GM21786 (cell line): Measurements from ENCODE around the gene MRPS14.

ENCODE experiments used
- ATAC-seq: cut with Tn5 transposase; IDR thresholded peaks from one replicate; pipeline ENCODE4 v1.9.1; 2021; ENCODE audit not compliant: unreplicated experiment

Gene MRPS14

DNA sequence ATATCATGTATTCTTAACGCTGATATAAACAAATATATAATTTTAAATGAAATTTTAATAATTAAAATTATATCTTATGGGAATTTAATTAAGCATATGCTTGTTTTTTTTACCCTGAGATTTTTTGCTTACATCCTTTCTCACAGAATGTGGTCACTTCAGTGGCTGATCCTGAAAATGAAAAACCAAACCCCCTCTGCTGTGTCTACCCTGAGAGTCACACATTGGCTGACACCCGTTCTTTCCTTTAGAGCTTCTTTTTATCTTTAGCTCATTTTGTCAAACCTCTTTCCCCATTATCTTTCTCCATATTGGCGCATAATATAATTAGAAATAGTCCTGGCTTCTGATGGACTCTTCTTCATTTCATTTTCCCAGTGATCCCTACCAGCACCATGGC is 34.2 kb downstream of the MRPS14 start:
- peak; percentile 76 for ATAC-seq

DNA sequence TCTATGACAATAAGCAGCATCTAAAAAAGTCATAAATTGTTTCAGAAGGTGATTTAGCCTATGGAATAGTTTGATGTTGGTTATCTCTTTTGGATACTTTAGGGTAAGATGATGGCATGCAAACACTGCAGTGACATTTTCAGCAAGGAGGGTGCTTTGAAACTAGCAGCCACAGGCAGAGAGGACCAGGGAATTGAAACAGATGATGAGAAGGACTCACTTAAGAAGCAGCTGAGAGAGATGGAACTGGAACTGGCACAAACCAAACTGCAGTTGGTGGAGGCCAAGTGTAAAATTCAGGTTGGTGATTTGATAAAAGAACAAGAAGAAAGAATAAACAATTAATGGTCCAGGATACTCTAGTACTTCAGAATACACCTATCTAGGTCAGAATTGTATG is 34.7 kb downstream of the MRPS14 start:
- ATAC-seq, result peak; percentile 39

DNA sequence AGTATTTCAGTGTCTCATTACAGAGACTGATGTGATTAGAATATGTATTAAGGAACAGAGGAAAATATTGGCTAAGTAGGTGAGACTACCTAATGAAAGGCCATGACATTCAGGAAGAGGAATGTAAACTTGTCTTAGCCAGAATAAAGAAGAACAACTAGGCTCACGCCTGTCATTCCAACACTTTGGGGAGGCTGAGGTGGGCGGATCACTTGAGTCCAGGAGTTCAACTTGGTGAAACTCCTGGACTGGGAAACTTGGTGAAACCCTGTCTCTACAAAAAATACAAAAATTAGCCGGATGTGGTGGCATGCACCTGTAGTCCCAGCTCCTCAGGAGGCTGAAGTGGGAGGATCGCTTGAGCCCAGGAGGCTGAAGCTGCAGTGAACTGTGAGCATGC is 38.3 kb downstream of the MRPS14 start:
- no peak for ATAC-seq

DNA sequence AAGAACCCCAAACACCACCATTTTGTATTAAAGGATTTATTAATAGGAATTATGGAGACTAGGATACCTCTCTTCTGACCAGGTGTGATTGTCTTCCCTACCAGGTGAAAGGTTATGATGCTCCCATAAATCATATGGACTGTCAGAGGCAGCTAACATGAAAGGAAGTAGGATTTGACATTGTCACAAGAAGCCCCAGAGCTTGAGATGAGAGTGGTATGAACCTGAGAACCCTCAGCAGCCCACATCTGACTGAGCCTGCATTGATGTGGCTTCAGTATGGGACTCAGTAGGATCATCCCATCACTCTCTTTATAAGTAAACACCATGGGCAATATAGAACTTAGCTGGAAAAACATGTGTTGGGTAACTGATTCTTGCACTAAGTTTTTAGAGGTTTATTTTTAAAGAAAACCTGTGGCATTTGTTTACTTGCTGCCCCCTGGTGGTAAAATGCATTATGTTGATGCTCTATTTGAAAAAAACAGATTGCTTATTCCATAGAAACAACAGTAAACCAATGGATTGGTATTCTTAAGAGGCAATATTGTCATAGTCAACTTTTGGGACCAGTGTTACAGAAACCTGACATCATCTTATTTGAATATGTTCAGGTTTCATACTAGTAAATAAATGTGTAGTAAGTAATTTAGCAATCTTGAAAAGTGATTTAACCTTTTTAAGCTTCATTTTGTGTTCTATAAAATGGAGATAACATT is 40.1 kb downstream of the MRPS14 start:
- ATAC-seq, result no peak

DNA sequence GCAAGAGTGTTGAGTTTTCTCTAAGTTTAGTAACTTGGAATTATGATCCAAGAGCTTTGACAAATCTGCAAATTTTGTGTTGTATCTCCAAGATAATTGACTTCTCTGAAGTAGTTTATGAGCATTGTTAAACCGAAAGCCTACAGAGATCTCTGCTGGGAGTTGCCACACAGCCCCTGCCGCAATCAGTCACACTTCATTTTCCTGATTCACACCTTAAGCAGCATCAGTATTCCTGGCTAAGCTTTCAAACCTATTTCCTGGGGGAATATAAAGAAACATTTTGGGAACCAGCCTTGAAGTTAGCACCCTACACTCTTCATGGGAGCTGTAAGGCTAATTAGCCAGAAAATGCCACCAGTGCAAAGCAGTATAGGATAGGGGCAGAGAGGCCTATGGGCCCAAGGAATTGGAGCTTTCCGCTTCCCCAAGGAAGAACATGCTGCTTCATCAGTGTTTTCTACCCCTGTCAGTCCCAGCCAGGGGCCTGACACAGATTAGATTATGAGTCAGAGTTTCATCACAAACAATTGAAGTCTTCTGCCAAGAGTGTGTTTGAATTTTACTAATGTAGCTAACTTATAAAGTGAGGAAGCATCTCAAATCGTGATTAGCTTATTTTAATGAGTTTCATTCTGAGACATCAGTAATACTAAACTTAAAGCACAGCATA is 46.7 kb downstream of the MRPS14 start:
- no peak for ATAC-seq

DNA sequence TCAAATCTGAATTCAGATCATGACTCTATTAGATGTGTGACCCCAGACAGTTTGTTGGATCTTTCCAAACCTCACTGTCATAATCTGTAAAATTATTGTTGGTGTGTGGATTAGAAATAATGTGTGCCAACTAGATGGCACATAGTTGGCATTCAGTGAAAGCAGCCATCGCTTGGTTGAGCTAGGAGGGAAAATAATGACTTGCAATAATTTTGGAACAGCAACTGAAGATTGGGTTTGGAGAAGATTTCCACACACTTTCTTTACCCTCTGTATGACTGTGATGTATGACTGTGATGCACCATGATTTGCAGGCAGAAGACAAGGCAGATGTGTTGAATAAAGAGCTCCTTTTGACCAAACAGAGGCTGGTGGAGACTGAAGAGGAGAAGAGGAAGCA is 47.5 kb downstream of the MRPS14 start:
- no peak for ATAC-seq

DNA sequence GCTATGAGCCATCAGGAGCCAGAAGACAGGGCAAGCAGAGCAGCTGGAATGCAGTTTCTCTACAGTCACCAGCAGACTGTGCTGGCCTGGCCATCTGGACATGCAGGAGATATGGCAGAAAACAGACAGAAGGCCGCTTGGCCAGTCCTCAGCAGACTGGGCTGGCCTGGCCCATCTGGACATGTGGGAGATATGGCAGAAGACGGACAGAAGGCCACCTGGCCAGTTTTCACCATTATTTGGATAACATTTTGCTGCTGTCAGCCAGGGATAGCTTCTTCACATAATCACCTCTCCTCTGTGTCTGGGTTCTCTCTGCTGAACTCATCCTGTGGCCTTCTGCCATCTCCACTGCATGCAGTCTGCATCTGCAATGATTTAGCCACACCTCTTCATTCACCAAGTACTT is 48.5 kb downstream of the MRPS14 start:
- ATAC-seq, result no peak

DNA sequence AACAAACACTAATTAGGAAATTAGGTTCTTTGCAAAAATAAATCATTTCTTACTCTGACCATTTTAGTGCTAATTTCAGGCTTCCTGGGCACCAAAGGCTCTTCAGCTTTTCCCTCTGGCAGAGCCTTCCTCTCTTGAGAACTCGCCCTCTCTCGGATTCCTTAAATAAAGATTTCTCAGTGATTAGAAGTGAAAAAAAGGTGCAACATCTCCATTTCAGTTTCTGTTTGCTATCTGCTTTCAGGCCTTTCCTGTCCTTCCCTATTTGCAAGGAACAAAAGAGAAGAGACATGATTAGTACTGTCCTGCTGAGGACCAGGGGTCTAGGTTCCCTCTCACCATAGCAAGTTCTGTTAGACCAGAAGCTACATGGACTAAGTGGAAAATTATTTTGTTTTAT is 51.3 kb downstream of the MRPS14 start:
- no peak for ATAC-seq

DNA sequence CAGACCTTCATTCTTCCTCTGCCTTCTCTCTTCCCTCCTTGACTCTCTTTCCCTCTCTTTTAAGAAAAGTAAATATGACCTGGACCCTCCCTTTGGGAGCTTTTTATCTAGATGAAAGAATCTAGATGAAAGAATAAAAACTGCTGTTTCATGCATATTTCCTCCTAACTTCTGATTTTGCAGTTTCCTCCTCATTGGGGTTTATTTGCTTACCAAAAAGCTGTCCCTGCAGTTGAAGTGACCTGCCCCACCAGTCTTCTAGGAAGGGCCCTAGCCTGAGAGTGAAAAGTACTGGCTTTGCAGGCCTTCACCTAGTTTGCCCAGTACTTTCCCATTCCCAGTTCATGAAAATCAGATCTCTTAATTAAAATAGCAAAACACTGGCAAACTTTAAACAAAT is 51.8 kb downstream of the MRPS14 start:
- ATAC-seq, result no peak

DNA sequence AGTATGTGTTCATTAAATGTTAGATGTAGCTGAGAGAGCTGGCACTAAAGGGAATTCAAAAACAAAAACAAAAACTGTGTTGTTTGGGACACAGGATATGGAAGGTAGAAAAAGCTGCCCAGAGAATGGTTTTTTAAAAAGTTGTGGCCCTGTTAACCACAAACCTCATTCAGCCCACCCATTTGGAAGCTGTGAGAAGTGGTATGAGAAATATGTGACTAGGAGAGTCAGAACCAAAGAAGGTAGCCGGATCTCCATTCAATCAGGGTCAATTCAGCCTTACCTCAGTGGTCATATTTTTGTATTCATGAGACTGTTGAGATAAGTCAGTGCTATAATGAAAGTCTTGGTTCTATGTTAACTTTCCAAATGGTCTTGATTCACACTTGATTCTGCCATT is 53.2 kb downstream of the MRPS14 start:
- ATAC-seq, result no peak

DNA sequence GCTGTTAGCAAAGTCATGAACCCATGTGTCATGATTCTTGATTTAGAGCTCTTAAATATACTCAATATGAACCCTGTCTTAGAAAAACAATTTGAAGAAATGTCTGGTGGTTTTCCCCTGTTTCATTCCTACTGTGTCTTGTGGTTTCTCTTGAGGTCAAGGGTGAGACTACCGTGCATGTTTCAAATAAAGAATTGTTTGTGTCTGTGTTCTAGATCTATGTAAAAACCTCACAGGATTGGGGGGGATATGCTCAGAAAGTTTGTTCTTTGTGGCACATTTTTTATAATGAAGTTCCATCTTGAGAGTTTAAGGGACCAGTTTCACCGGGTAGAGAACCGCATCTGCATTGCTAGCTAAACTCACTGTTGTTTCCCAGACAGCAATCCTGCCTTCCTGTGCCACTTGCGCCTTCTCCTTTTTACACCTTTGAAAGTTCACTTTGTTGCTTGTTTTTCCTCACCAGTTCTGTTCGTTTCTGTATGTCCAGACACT is 54.4 kb downstream of the MRPS14 start:
- ATAC-seq, result peak; percentile 84

DNA sequence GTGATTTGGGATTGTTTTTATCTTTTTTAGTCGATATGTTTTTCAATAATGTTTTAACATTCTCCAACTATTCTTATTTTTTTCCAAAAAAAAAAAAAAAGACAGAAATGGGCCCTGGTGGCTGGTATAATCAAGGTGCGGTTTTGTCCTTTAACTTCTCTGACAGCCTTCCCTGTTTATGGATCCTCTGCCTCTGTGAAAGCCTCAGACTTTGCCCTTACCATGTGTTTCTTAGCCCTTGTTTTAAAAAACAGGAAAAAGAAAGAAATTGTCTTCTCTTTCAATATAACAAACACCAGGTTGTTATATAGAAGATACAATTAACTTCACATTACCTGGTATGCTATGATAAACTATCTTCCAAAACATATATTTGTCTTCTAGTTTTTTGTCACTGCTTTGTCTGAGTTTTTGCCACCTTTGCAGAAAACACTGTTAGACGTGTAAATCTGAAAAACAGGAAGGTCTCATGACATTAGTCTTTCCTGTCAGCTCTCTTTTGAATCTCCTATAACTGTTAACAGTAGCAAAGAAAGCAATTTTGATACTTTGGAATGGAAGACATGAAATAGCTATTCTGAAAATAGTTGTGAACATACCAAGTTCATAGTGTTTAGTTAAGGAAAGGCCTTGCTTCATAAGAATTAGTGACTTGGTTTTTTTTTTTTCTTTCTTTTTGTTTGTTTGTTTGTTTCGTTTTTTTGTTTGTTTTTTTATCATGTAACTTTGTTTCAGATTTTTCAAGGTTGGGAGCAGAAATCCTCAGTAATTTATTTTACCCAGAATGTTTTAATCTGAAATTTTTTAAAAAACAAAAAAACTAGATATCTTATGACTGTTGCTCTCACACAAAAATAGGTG is 55.1 kb downstream of the MRPS14 start:
- no peak for ATAC-seq

DNA sequence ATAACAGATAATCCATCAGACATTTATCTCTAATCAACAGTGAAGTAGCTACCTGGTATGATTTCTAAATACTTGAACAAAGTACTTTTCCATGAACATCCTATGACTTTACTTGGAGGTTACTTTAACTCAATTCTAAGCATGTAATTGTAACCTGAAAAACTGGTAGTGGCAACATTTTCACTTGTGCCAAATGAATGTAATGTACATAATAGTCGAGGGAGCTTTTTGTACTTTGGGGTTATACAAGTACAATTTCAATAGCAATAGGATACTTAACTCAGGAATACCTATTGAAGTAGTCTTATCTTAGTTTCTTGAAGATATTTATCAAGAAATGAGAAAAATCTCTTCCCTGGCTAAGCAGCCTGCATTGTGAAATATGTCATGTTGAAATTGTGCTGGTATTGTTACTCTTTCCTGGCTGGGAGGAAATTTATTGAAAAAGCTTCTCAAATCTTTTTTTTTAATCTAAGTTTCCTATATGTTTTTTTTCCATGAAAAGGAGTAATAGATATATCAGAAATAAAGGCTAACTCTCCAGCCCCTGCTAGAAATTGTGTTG is 57.1 kb downstream of the MRPS14 start:
- no peak for ATAC-seq

DNA sequence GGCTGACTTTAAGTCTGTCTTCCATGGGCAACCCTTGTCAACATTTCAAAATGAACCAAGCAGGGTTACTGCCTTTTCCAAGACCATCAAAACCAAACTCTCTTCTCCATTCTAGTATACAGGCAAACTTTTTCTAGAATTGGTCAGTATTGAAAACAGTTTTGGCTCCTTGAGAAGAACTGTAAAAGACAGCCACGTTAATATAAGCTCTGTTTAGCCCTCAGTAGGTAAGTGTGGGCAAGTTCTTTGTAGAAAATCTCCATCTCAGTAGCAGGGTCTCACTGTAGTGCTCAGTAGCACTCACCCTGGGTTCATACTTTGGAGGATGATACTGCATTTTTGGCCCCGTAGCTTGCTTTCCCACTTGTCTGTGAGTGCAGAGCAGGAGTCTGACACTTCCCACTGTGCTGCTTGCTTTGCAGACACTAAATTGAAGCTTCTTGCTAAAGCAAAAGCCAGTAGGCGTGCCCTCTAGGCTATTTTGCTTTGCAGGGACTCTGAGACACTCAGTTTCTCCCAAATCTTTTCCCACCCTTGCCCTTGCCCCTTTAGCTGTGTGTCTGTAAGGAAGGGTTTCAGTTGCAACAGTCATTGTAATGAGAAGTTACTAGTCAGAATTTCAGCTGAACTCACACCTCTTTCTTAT is 57.7 kb downstream of the MRPS14 start:
- no peak for ATAC-seq

DNA sequence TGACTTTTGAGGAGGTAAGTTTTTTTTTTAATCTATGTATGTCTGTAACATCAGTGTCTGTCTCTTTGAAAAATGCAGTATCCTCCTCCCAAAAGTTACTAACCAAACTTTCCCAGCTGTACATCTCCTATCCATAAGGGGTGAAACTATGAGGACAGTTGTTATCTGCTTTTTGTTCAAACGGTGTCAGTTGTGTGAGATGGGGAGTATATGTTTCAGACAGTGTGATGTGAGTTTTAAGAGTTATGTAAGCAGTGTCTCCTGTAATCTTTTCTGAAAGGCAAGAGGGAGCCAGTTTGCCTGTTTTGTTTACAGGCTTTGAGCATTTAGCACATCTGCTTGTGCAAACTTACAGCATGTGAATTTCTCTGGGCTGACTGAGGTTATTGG is 58.3 kb downstream of the MRPS14 start:
- no peak for ATAC-seq

DNA sequence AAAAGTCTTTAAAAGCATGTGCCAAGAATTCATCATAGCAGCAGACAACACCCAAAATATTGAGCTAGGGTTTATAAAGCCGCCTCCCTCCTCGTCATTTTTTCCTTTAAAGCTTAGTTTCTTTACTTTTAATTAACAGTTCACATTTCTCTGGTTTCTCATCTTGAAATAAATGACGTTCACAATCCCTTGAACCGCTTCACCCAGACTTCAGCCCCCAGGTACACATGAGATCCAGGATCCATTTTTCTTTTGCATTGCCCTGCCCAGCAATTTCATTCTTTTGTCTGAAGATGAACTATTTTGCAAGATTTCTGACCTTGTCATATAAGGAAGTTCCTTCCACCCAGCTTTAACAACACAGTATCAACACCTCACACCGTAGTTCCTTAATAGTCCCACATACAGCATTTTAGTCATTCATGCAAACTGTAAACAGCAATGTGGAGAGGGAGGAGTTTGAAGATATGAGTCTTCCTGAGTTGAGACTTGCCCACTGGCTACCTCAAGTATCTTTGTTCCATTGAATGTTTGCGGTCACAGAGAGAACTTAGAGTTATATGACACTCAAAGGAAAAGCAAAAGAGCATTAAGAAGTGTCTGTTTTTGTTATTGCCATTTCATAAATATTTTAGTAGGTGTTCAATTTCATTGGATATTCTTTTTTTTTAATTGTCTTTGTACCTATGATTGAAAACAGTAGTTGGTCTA is 58.8 kb downstream of the MRPS14 start:
- ATAC-seq, result no peak

DNA sequence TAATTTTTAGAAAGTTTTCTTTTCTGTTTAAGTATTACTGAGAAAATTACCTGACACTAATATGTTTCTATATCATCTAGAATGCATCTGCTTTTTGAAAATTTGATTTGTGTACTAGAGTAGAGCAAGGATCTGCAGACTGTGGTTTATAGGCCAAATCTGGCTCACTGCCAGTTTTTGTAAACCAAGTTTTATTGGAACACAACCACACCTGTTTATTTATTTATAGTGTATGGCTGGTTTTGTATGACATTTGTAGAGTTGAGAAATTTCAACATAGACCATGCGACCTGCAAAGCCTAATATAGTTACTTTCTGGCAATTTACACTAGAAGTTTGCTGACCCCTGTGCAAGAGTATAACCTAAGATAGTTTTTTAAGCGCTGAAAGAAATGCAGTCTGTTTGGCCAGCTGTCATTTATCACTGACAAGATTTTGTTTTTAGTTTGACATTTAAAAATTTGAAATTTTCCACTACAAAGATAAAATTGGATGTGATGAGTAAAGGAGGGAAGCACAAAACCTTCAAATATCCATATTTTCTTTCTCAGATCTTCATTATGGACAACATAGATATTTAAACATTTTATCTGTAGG is 59.6 kb downstream of the MRPS14 start:
- no peak for ATAC-seq
